OCI-LY1 (cell line): ENCODE measurements around the gene RNF41.
A peak's percentile ranks its signal among the peaks of the same experiment; 100 is the strongest.

ENCODE experiments used
- H2AFZ ChIP-seq: fragments of 200-600 bp; sonication (generic), shearing (Covaris generic); 2 replicates; pipeline ENCODE4 v1.6.0; 2014; ENCODE audit warnings: antibody characterized with exemption, mild to moderate bottlenecking, low read length
- H3F3A ChIP-seq: fragments of 200-600 bp; sonication (generic), shearing (Covaris generic); 2 replicates; pipeline ENCODE4 v1.6.0; 2014; ENCODE audit warnings: mild to moderate bottlenecking, antibody characterized with exemption, low read length, moderate library complexity; ENCODE audit not compliant: insufficient read depth
- H3K27ac ChIP-seq: fragments of 200-600 bp; sonication (generic); 2 replicates; pipeline ENCODE4 v1.5.1; 2014; ENCODE audit warnings: low read length, mixed run types, mild to moderate bottlenecking, low read depth; ENCODE audit not compliant: poor library complexity, severe bottlenecking
- H3K27me3 ChIP-seq: fragments of 200-600 bp; sonication (generic); 2 replicates; pipeline ENCODE4 v1.6.0; 2014; ENCODE audit warnings: antibody characterized with exemption, mild to moderate bottlenecking, low read length, moderate library complexity; ENCODE audit not compliant: insufficient read depth
- H3K36me3 ChIP-seq: fragments of 200-600 bp; sonication (generic); 2 replicates; pipeline ENCODE4 v1.6.1; 2014; ENCODE audit warnings: mild to moderate bottlenecking, antibody characterized with exemption, low read length, moderate library complexity, mixed read lengths; ENCODE audit not compliant: insufficient read depth
- H3K4me1 ChIP-seq: fragments of 200-600 bp; sonication (generic); 2 replicates; pipeline ENCODE4 v1.5.1; 2014; ENCODE audit warnings: mild to moderate bottlenecking, low read length, moderate library complexity; ENCODE audit not compliant: insufficient read depth, severe bottlenecking
- H3K4me2 ChIP-seq: fragments of 200-600 bp; sonication (generic), shearing (Covaris generic); 2 replicates; pipeline ENCODE4 v1.6.1; 2014; ENCODE audit warnings: low read length
- H3K4me3 ChIP-seq: fragments of 200-600 bp; sonication (generic); 2 replicates; pipeline ENCODE4 v1.5.1; 2014; ENCODE audit warnings: low read length, low read depth, mild to moderate bottlenecking, mixed read lengths; ENCODE audit not compliant: poor library complexity, severe bottlenecking
- H3K79me2 ChIP-seq: fragments of 200-600 bp; shearing (Covaris generic); 2 replicates; pipeline ENCODE4 v1.6.1; 2016; ENCODE audit warnings: mixed run types, low read length, mixed read lengths; ENCODE audit not compliant: insufficient read depth
- H3K9ac ChIP-seq: fragments of 200-600 bp; sonication (generic), shearing (Covaris generic); 2 replicates; pipeline ENCODE4 v1.6.1; 2014; ENCODE audit warnings: mild to moderate bottlenecking, low read length, mixed read lengths
- H3K9me2 ChIP-seq: fragments of 200-600 bp; sonication (generic), shearing (Covaris generic); 2 replicates; pipeline ENCODE4 v1.6.1; 2014; ENCODE audit warnings: low read depth, mild to moderate bottlenecking, low read length, mixed read lengths
- H3K9me3 ChIP-seq: fragments of 200-600 bp; shearing (Covaris generic); 2 replicates; pipeline ENCODE4 v1.6.1; 2014; ENCODE audit warnings: low read length, mixed read lengths
- H4K20me1 ChIP-seq: fragments of 200-600 bp; sonication (generic), shearing (Covaris generic); 2 replicates; pipeline ENCODE4 v1.6.0; 2016; ENCODE audit warnings: mild to moderate bottlenecking, low read length; ENCODE audit not compliant: insufficient read depth
- CTCF ChIP-seq: fragments of 200-600 bp; sonication (generic), shearing (Covaris generic); IDR thresholded peaks from 2 replicates; pipeline ENCODE4 v1.5.1; 2017; ENCODE audit warnings: mild to moderate bottlenecking, antibody characterized with exemption, low read length, moderate library complexity, mixed read lengths
- EZH2 ChIP-seq: fragments of 200-600 bp; sonication (generic), shearing (Covaris generic); IDR thresholded peaks from 2 replicates; pipeline ENCODE4 v1.8.0; 2017; ENCODE audit warnings: borderline replicate concordance, mixed run types, mild to moderate bottlenecking, antibody characterized with exemption, low read length, moderate library complexity, mixed read lengths

Gene RNF41

GRCh38 chr12:56153678-56154065, 68.0 kb downstream of the RNF41 start:
- Histone ChIP-seq H3K9me3 (no peaks in the 10 kb centered on the region), H3K27me3 (no peaks in the 10 kb centered on the region), H3K79me2 (peaks cover 4% of the 10 kb centered on the region), H3F3A (no peaks in the 10 kb centered on the region), H2AFZ (no peak overlapping the region), H3K4me2 (peak overlapping the region; percentile 91), H3K36me3 (peaks cover 6% of the 10 kb centered on the region; the same call in 1 of the 2 replicates), H3K27ac (peak overlapping the region; percentile 91), H3K4me1 (peaks cover 41% of the 10 kb centered on the region), H4K20me1 (no peaks in the 10 kb centered on the region), H3K9me2 (no peaks in the 10 kb centered on the region), H3K4me3 (peak overlapping the region; percentile 77), H3K9ac (peak overlapping the region; percentile 88; the same call in 1 of the 2 replicates)
- TF ChIP-seq EZH2: no peak
- TF ChIP-seq CTCF: no peak

- H3K27ac ChIP-seq: peak overlapping the region; percentile 91
- H3K9ac ChIP-seq: peak overlapping the region; percentile 88
Observed at GRCh38 chr12:56152756-56153677, 68.7 kb downstream of the RNF41 start.

More at GRCh38 chr12:56152756-56153677, 68.7 kb downstream of the RNF41 start:
- Histone ChIP-seq H3K9me3 (no peaks in the 10 kb centered on the region), H3K79me2 (no peaks in the 10 kb centered on the region), H3K36me3 (peaks cover 6% of the 10 kb centered on the region; the same call in 1 of the 2 replicates), H2AFZ (no peak overlapping the region), H3K27me3 (no peaks in the 10 kb centered on the region), H4K20me1 (no peaks in the 10 kb centered on the region), H3K4me2 (peak overlapping the region; percentile 91), H3K4me3 (peak overlapping the region; percentile 77), H3K4me1 (peaks cover 41% of the 10 kb centered on the region), H3F3A (no peaks in the 10 kb centered on the region), H3K9me2 (no peaks in the 10 kb centered on the region)
- no peak for TF ChIP-seq CTCF
- no peak for TF ChIP-seq EZH2
